HEK293 (cell line): Measurements from ENCODE around the gene DMBT1.

Source experiments
- CTCF ChIA-PET: fragments of 350-600 bp; formaldehyde crosslinking; extraction: SDS; loops from one replicate; lab custom pipeline; 2021; ENCODE audit warnings: antibody characterized with exemption; lab: Yijun Ruan, JAX
- POLR2A ChIA-PET: fragments of 300-600 bp; formaldehyde crosslinking; extraction: SDS; loops from one replicate; lab custom pipeline; 2020; ENCODE audit warnings: antibody characterized with exemption, inconsistent platforms; lab: Yijun Ruan, JAX
- H3K27ac ChIP-seq: fragments of 200-500 bp; sonication (Bioruptor generic); 2 replicates; pipeline ENCODE4 v1.5.1; 2014; ENCODE audit warnings: low read depth, low read length, control low read depth, inconsistent platforms; ENCODE audit errors: extremely low read depth
- H3K36me3 ChIP-seq, 2 experiments: fragments of 200-500 bp in 1 of 2; sonication (Bioruptor generic) in 1 of 2; 1 replicate in 1 of 2; 2 replicates in 1 of 2; pipeline ENCODE4 v1.5.1; 2014 to 2017; ENCODE audit warnings: inconsistent platforms in 2 of 2, low read length in 2 of 2; ENCODE audit not compliant: control insufficient read depth in 2 of 2, insufficient read depth in 1 of 2
- H3K4me1 ChIP-seq: fragments of 200-500 bp; sonication (Bioruptor generic); 2 replicates; pipeline ENCODE4 v1.5.1; 2014; ENCODE audit warnings: mild to moderate bottlenecking, low read length, inconsistent platforms; ENCODE audit not compliant: control insufficient read depth, insufficient read depth
- H3K4me3 ChIP-seq: 2 replicates; pipeline ENCODE4 v1.5.1; 2011; ENCODE audit warnings: low read depth, mild to moderate bottlenecking, control low read depth, low read length, moderate library complexity
- H3K9me3 ChIP-seq: fragments of 200-500 bp; sonication (Bioruptor generic); 2 replicates; pipeline ENCODE4 v1.5.1; 2014; ENCODE audit warnings: low read depth, low read length, inconsistent platforms; ENCODE audit not compliant: control insufficient read depth, insufficient read depth
- SALL2 ChIP-seq: fragments of 450-650 bp; formaldehyde crosslinking; IDR thresholded peaks from 2 replicates; pipeline ENCODE4 v1.5.0; 2017; ENCODE audit warnings: missing biosample characterization, mild to moderate bottlenecking, missing genetic modification characterization, borderline replicate concordance
- SCRT2 ChIP-seq: fragments of 450-650 bp; formaldehyde crosslinking; IDR thresholded peaks from 2 replicates; pipeline ENCODE4 v1.5.1; 2016; ENCODE audit warnings: missing biosample characterization, missing genetic modification characterization
- WT1 ChIP-seq: fragments of 450-650 bp; formaldehyde crosslinking; IDR thresholded peaks from 2 replicates; pipeline ENCODE4 v1.5.1; 2016; ENCODE audit warnings: missing biosample characterization, missing genetic modification characterization
- ZEB2 ChIP-seq: fragments of 450-650 bp; formaldehyde crosslinking; IDR thresholded peaks from 2 replicates; pipeline ENCODE4 v1.5.1; 2016; ENCODE audit warnings: missing biosample characterization, missing genetic modification characterization
- ZNF138 ChIP-seq: fragments of 450-650 bp; formaldehyde crosslinking; IDR thresholded peaks from 2 replicates; pipeline ENCODE4 v1.5.1; 2016; ENCODE audit warnings: missing biosample characterization, missing genetic modification characterization, borderline replicate concordance
- ZNF175 ChIP-seq: fragments of 450-650 bp; formaldehyde crosslinking; IDR thresholded peaks from 2 replicates; pipeline ENCODE4 v1.5.1; 2016; ENCODE audit warnings: missing biosample characterization, missing genetic modification characterization
- ZNF18 ChIP-seq: fragments of 450-650 bp; formaldehyde crosslinking; IDR thresholded peaks from 2 replicates; pipeline ENCODE4 v1.5.1; 2016; ENCODE audit warnings: missing biosample characterization, missing genetic modification characterization
- ZNF248 ChIP-seq: fragments of 450-650 bp; formaldehyde crosslinking; IDR thresholded peaks from 2 replicates; pipeline ENCODE4 v1.5.1; 2017; ENCODE audit warnings: missing biosample characterization, missing genetic modification characterization
- ZNF266 ChIP-seq: fragments of 450-650 bp; formaldehyde crosslinking; IDR thresholded peaks from 2 replicates; pipeline ENCODE4 v1.5.1; 2016; ENCODE audit warnings: missing biosample characterization, missing genetic modification characterization, low read depth
- ZNF292 ChIP-seq: fragments of 450-650 bp; formaldehyde crosslinking; IDR thresholded peaks from 2 replicates; pipeline ENCODE4 v1.5.1; 2016; ENCODE audit warnings: low read depth, missing biosample characterization, missing genetic modification characterization, borderline replicate concordance
- ZNF473 ChIP-seq: fragments of 450-650 bp; formaldehyde crosslinking; IDR thresholded peaks from 2 replicates; pipeline ENCODE4 v1.5.1; 2017; ENCODE audit warnings: missing biosample characterization, missing genetic modification characterization
- ZNF518A ChIP-seq: fragments of 450-650 bp; formaldehyde crosslinking; conservative IDR thresholded peaks from 2 replicates; pipeline ENCODE4 v1.5.1; 2016; ENCODE audit warnings: low read depth, missing biosample characterization, missing genetic modification characterization
- ZNF670 ChIP-seq: fragments of 450-650 bp; formaldehyde crosslinking; IDR thresholded peaks from 2 replicates; pipeline ENCODE4 v1.5.1; 2016; ENCODE audit warnings: missing biosample characterization, missing genetic modification characterization, low read depth
- ZXDB ChIP-seq: fragments of 450-650 bp; formaldehyde crosslinking; IDR thresholded peaks from 2 replicates; pipeline ENCODE4 v1.5.1; 2016; ENCODE audit warnings: missing biosample characterization, missing genetic modification characterization
- TF ChIP-seq, protein P1 (sequence below): fragments of 450-650 bp; formaldehyde crosslinking; conservative IDR thresholded peaks from 2 replicates; pipeline ENCODE4 v1.5.1; 2016; ENCODE audit warnings: low read depth, missing biosample characterization, missing genetic modification characterization
- TF ChIP-seq, protein P2 (sequence below): fragments of 450-650 bp; formaldehyde crosslinking; IDR thresholded peaks from 2 replicates; pipeline ENCODE4 v1.5.1; 2016; ENCODE audit warnings: missing biosample characterization, missing genetic modification characterization

The DMBT1 gene

GRCh38 chr10:122566632-122567031 lies 6.1 kb downstream of the DMBT1 start:
- H3K27ac ChIP-seq = no peak overlapping the region
- no peaks in the 10 kb centered on the region for H3K36me3 ChIP-seq
- CTCF ChIA-PET = interaction anchor here (0.5 to 2.4 kb wide), 23 partner anchors 10 to 287 kb away, joined by 3 to 31 read pairs (median 5); partner anchors contain the start of gene C10orf120
- H3K4me1 ChIP-seq = no peaks in the 10 kb centered on the region
- POLR2A ChIA-PET = no interaction called here
- no peaks in the 10 kb centered on the region for H3K9me3 ChIP-seq
- TF ChIP-seq ZXDB (no peak), WT1 (tag by site-specific recombination) (no peak), ZNF518A (tag by site-specific recombination) (no peak), ZEB2 (no peak), ZNF473 (no peak), ZNF266 (tag by site-specific recombination) (no peak), ZNF670 (tag by site-specific recombination) (no peak), SCRT2 (tag by site-specific recombination) (no peak), ZNF292 (tag by site-specific recombination) (no peak), ZNF138 (tag by site-specific recombination) (no peak), ZNF175 (tag by site-specific recombination) (no peak), ZNF248 (no peak), SALL2 (tag by site-specific recombination) (no peak), ZNF18 (no peak)
- TF ChIP-seq, protein P1, sequence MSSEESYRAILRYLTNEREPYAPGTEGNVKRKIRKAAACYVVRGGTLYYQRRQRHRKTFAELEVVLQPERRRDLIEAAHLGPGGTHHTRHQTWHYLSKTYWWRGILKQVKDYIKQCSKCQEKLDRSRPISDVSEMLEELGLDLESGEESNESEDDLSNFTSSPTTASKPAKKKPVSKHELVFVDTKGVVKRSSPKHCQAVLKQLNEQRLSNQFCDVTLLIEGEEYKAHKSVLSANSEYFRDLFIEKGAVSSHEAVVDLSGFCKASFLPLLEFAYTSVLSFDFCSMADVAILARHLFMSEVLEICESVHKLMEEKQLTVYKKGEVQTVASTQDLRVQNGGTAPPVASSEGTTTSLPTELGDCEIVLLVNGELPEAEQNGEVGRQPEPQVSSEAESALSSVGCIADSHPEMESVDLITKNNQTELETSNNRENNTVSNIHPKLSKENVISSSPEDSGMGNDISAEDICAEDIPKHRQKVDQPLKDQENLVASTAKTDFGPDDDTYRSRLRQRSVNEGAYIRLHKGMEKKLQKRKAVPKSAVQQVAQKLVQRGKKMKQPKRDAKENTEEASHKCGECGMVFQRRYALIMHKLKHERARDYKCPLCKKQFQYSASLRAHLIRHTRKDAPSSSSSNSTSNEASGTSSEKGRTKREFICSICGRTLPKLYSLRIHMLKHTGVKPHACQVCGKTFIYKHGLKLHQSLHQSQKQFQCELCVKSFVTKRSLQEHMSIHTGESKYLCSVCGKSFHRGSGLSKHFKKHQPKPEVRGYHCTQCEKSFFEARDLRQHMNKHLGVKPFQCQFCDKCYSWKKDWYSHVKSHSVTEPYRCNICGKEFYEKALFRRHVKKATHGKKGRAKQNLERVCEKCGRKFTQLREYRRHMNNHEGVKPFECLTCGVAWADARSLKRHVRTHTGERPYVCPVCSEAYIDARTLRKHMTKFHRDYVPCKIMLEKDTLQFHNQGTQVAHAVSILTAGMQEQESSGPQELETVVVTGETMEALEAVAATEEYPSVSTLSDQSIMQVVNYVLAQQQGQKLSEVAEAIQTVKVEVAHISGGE (tag by site-specific recombination) = no peak
- TF ChIP-seq, protein P2, sequence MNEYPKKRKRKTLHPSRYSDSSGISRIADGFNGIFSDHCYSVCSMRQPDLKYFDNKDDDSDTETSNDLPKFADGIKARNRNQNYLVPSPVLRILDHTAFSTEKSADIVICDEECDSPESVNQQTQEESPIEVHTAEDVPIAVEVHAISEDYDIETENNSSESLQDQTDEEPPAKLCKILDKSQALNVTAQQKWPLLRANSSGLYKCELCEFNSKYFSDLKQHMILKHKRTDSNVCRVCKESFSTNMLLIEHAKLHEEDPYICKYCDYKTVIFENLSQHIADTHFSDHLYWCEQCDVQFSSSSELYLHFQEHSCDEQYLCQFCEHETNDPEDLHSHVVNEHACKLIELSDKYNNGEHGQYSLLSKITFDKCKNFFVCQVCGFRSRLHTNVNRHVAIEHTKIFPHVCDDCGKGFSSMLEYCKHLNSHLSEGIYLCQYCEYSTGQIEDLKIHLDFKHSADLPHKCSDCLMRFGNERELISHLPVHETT (tag by site-specific recombination) = no peak
- H3K4me3 ChIP-seq = no peak overlapping the region
